Heart left ventricle (tissue), 16 donors: ENCODE data around the gene RAB11B. TPM values are rescaled to one million over a fixed set of nuclear protein-coding genes. Genes with fewer than 3 reads are reported as not detected.

Experiments
- ATAC-seq, 4 donors: fragments of 200-7000 bp; cut with Tn5 transposase; one replicate each; pipeline ENCODE4 v1.9.1; 2020 to 2022; ENCODE audit warnings: moderate library complexity in 4 of 4, mild to moderate bottlenecking in 3 of 4, moderate number of reproducible peaks in 1 of 4
- DNase-seq, 5 donors: peaks; one replicate each; pipeline ENCODE4 v3.0.0-alpha.2; 2020
- H3K27ac ChIP-seq, 12 donors: fragments of 200-600 bp; sonication (generic) in 4 of 12; one replicate each; pipeline versions ENCODE4 v1.5.0 to v1.8.0; 2016 to 2022; ENCODE audit warnings: mild to moderate bottlenecking in 2 of 12
- H3K27me3 ChIP-seq, 9 donors: fragments of 200-600 bp; sonication (generic) in 2 of 9; one replicate each; pipeline versions ENCODE4 v1.5.1 to v1.8.0; 2016 to 2022; ENCODE audit warnings: mild to moderate bottlenecking in 3 of 9
- H3K36me3 ChIP-seq, 9 donors: fragments of 200-600 bp; sonication (generic) in 2 of 9; one replicate each; pipeline versions ENCODE4 v1.5.0 to v1.8.0; 2018 to 2022; ENCODE audit warnings: mild to moderate bottlenecking in 2 of 9
- H3K4me1 ChIP-seq, 12 donors: fragments of 200-600 bp; sonication (generic) in 4 of 12; one replicate each; pipeline versions ENCODE4 v1.5.0 to v1.8.0; 2016 to 2022; ENCODE audit warnings: mild to moderate bottlenecking in 3 of 12
- H3K4me3 ChIP-seq, 12 donors: fragments of 200-600 bp; sonication (generic) in 4 of 12; one replicate each; pipeline versions ENCODE4 v1.5.0 to v1.8.0; 2017 to 2022; ENCODE audit warnings: mild to moderate bottlenecking in 9 of 12, moderate library complexity in 4 of 12
- H3K9me3 ChIP-seq, 12 donors: fragments of 200-600 bp; sonication (generic) in 4 of 12; one replicate each; pipeline versions ENCODE4 v1.5.0 to v1.8.0; 2016 to 2022; ENCODE audit warnings: mild to moderate bottlenecking in 1 of 12
- CTCF ChIP-seq, 12 donors: fragments of 200-600 bp; sonication (generic) in 4 of 12; IDR thresholded peaks; one replicate each; pipeline versions ENCODE4 v1.5.0 to v1.8.0; 2018 to 2022; ENCODE audit warnings: antibody characterized with exemption in 12 of 12, mild to moderate bottlenecking in 5 of 12
- POLR2A ChIP-seq, 2 donors: fragments of 450-650 bp; IDR thresholded peaks; one replicate each; pipeline ENCODE4 v1.6.1; 2017; ENCODE audit warnings: antibody characterized with exemption in 2 of 2, mild to moderate bottlenecking in 2 of 2, moderate library complexity in 2 of 2
- WGBS, 4 donors: extraction: QIAGEN DNeasy Blood & Tissue Kit in 2 of 4; methylation state at CpG; one replicate each; pipeline versions ENCODE4 v1.1.5 to v1.1.7; 2013 to 2018; 5-methylcytosine and 5-hydroxymethylcytosine counted together
- intact Hi-C, 10 donors: fragments of 100-400 bp; cut with DNase I; formaldehyde crosslinking; loops; one replicate each; pipeline versions ENCODE4 v1.11.1 to v1.14.2; 2022
- polyA plus RNA-seq, 2 donors: library from polyadenylated mRNA; stranded (reverse); fragments of 200-250 nt; gene quantifications; one replicate each; pipeline ENCODE4 v1.2.3, GENCODE V29; 2013
- total RNA-seq, 9 donors: library from RNA; depleted of rRNA in 2 of 9; stranded (reverse); fragments of >200 nt in 2 of 9; fragmentation: NEBNext Ultra II Directional in 3 of 9; extraction: Animal tissue kit (Norgen Biotek cat#: 25700) in 3 of 9; gene quantifications; one replicate each; pipeline versions ENCODE4 v1.1.0 to v1.2.4, GENCODE V29; 2016 to 2023
- donor health status: ischemic (EF 13 %, LVEDD 7.1; RV severe dilation, severe dysfunction).
- donor health status: healthy with polysubstance abuse.
- donor health status: DM: no; HTN: yes; CAD: no.
- donor health status: DM: no; HTN: no; CAD: no.
- donor health status: ischemic (EF 25% LVEDD 6.9; RV normal size, moderate dysfunction).
- donor health status: ischemic (EF 25% LVEDD 5.7; RV mildly dilated, moderate dysfunction).
- donor health status: healthy.
- donor health status: DM: yes; HTN: yes; CAD: no.
- donor health status: ischemic (EF 35%, LVEDD 5.7; RV mildly dilated, moderate dysfunction).
- donor health status: nonischemic (EF 11% LVEDD 7.7; RV severe dilation, severe dysfunction).
- donor health status: DM: yes; HTN: yes; CAD: no.
- donor health status: PGD.
- donor health status: ischemic (EF 29% LVEDD 5.4; RV normal size, mild dysfunction).
- donor health status: nonischemic (EF 23%, LVEDD 6.1; RV moderate dilation, normal function).

The RAB11B gene
- total and polyA plus RNA-seq, 11 donors: 56.4 to 159 (median 140) TPM

GRCh38 chr19:8399681-8400188, 9.6 kb downstream of the RAB11B start:
- Histone ChIP-seq H3K9me3 (no peaks in the 10 kb centered on the region), H3K36me3 (peaks cover 0 to 54% (median 46%) of the 10 kb centered on the region in 9 donors), H3K27me3 (no peaks in the 10 kb centered on the region), H3K4me1 (peaks cover 0 to 41% (median 31%) of the 10 kb centered on the region in 12 donors), H3K4me3 (no peak overlapping the region), H3K27ac (no peak overlapping the region)
- DNase-seq (no peak), ATAC-seq (no peak)
- TF ChIP-seq CTCF (IDR thresholded peaks at IDR 0.05): no peak
- 94 to 97% (median 95%) methylated on average over 27 to 34 of the region's 34 CpGs for WGBS, 4 donors
- intact Hi-C loops: loop anchor here in 2 of 10 donors (5.0 kb wide), 2 partner anchors 37 to 47 kb away; partner anchors contain the start of gene ANGPTL4 (in 1 of the 2)

GRCh38 chr19:8401981-8402411, 11.8 kb downstream of the RAB11B start:
- no peak for DNase-seq
- Histone ChIP-seq H3K27ac (no peak overlapping the region), H3K36me3 (peaks cover 0 to 65% (median 58%) of the 10 kb centered on the region in 9 donors), H3K4me1 (peaks cover 0 to 26% (median 16%) of the 10 kb centered on the region in 12 donors), H3K9me3 (no peaks in the 10 kb centered on the region), H3K27me3 (no peaks in the 10 kb centered on the region), H3K4me3 (no peak overlapping the region)
- ATAC-seq: no peak
- TF ChIP-seq CTCF (IDR thresholded peaks at IDR 0.05): no peak
- no peak for TF ChIP-seq POLR2A (IDR thresholded peaks at IDR 0.05)
- 93 to 97% (median 96%) methylated on average over 6 to 21 of the region's 21 CpGs for WGBS, 4 donors
- intact Hi-C loops: no loop called here

- H3K4me3 ChIP-seq: no peak overlapping the region
- TF ChIP-seq CTCF (IDR thresholded peaks at IDR 0.05) (no peak), POLR2A (IDR thresholded peaks at IDR 0.05) (no peak)
- H3K4me1 ChIP-seq: peaks cover 0 to 14% (median 7%) of the 10 kb centered on the region in 12 donors
- DNase-seq (peak in 1 of 5 donors; percentile 51), ATAC-seq (peak in 1 of 4 donors; percentile 6)
- intact Hi-C loops: no loop called here
- peaks cover 0 to 65% (median 58%) of the 10 kb centered on the region in 9 donors for H3K36me3 ChIP-seq
- 87 to 92% (median 91%) methylated on average over 28 to 44 of the region's 44 CpGs for WGBS, 4 donors
- H3K9me3 ChIP-seq: no peaks in the 10 kb centered on the region
- H3K27me3 ChIP-seq: no peaks in the 10 kb centered on the region
- H3K27ac ChIP-seq: no peak overlapping the region
These were observed 13.1 kb downstream of the RAB11B start for GRCh38 chr19:8403098-8403819.

GRCh38 chr19:8403820-8404109, 13.6 kb downstream of the RAB11B start:
- H3K36me3 ChIP-seq: peaks cover 0 to 65% (median 58%) of the 10 kb centered on the region in 9 donors
- H3K9me3 ChIP-seq: no peaks in the 10 kb centered on the region
- H3K27me3 ChIP-seq: no peaks in the 10 kb centered on the region
- TF ChIP-seq CTCF (IDR thresholded peaks at IDR 0.05): no peak
- no peak for TF ChIP-seq POLR2A (IDR thresholded peaks at IDR 0.05)
- H3K27ac ChIP-seq: no peak overlapping the region
- intact Hi-C loops: no loop called here
- H3K4me3 ChIP-seq: no peak overlapping the region
- peak in 1 of 4 donors; percentile 9 for ATAC-seq
- WGBS, 4 donors: 86 to 93% (median 92%) methylated on average over 6 to 24 of the region's 24 CpGs
- peak in 1 of 5 donors; percentile 60 for DNase-seq
- peaks cover 0 to 11% (median 5%) of the 10 kb centered on the region in 12 donors for H3K4me1 ChIP-seq
